GM12878 (cell line): ENCODE measurements around the gene TUT1.
A peak's percentile ranks its signal among the peaks of the same experiment; 100 is the strongest.

ENCODE experiments used
- NBN ChIP-seq: fragments of 450-650 bp; IDR thresholded peaks from 2 replicates; pipeline ENCODE4 v1.6.1; 2016
- POLR2A ChIP-seq: IDR thresholded peaks from 2 replicates; pipeline ENCODE4 v1.6.1; 2011; ENCODE audit warnings: low read depth, mild to moderate bottlenecking, low read length
- USF1 ChIP-seq: IDR thresholded peaks from 2 replicates; pipeline ENCODE4 v1.6.1; 2011; ENCODE audit warnings: borderline replicate concordance, low read depth, mild to moderate bottlenecking, moderate library complexity, mixed read lengths, low read length; ENCODE audit not compliant: insufficient read depth; ENCODE audit errors: extremely low read length
- USF2 ChIP-seq: IDR thresholded peaks from 2 replicates; pipeline ENCODE4 v1.6.1; 2011; ENCODE audit warnings: low read depth, low read length, improper control_type of control experiment, borderline replicate concordance
- ZNF384 ChIP-seq: IDR thresholded peaks from 2 replicates; pipeline ENCODE4 v1.6.1; 2012; ENCODE audit warnings: low read depth, mild to moderate bottlenecking, low read length, improper control_type of control experiment, borderline replicate concordance

- TF ChIP-seq USF1 (no peak), USF2 (no peak), NBN (no peak), POLR2A (peak; percentile 52), ZNF384 (no peak)
Observed at GRCh38 chr11:62614275-62614674, 23.0 kb upstream of the TUT1 start.
